Right renal cortex interstitium (tissue), 3 donors: ENCODE data around the gene ZNF211. TPM values are rescaled to one million over a fixed set of nuclear protein-coding genes. Genes with fewer than 3 reads are reported as not detected.

Experiments used
- DNase-seq, 3 donors: peaks; one replicate each; pipeline ENCODE4 v3.0.0-alpha.2; 2013; ENCODE audit warnings: low read depth in 3 of 3, low spot score in 2 of 3
- polyA plus RNA-seq, 3 donors: library from polyadenylated mRNA; unstranded; fragments of 120-200 nt; gene quantifications; one replicate each; pipeline ENCODE4 v1.2.1, GENCODE V29; 2013; ENCODE audit not compliant: insufficient read length in 3 of 3

ZNF211 gene
- polyA plus RNA-seq, 3 donors: 36.7 to 40.3 (median 39.5) TPM

GRCh38 chr19:57653689-57654088 is 20.7 kb downstream of the ZNF211 start:
- DNase-seq: no peak

GRCh38 chr19:57655443-57655842 is 22.5 kb downstream of the ZNF211 start:
- no peak for DNase-seq

GRCh38 chr19:57656346-57656745 is 23.4 kb downstream of the ZNF211 start:
- no peak for DNase-seq

GRCh38 chr19:57664269-57665127 is 31.5 kb downstream of the ZNF211 start:
- peak; percentile 31 to 55 (median 43) for DNase-seq

GRCh38 chr19:57665261-57665806 is 32.4 kb downstream of the ZNF211 start:
- DNase-seq: no peak

DNA sequence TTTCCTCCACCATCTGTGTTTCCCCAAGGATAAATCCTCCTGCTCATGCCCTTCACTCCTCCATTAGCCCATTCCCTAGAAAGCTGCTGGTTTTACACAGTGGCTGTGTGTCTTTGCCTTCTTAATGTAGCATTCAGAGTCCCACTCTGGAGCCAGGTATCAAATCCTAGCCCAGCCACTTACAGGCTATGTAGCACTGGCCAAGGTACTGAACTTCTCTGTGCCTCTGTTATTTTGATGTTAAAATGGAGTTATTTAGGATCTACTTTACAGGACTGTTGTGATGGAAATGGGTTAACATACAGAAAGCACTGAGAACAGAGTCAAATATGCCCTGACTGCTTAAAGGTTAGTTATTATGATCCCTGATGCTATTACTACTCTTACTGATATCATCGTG is 34.3 kb downstream of the ZNF211 start:
- no peak for DNase-seq

DNA sequence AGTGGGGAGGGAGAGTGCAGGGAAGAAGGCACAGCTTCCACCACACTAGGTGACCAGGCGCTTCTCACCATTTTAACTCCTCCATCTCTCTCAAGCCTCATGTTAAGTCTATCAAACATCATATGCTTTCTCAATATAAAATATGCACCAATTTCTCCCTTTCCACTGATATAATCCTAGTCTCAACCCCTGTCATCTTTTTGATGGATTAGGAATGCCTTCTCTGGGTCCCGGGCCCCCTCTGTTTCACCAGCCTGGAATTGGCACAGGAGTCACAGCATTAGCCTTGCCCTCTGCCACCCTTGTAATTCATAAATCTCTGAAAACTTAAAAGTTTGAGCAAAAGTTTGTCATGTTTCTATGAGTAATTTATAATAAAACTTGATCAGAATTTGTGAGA is 35.7 kb downstream of the ZNF211 start, which contains the start of gene ZSCAN4:
Gene ZSCAN4 (plus strand): TSS at position 301 of the 400 bp plus-strand sequence. CDS start 7,211 bp downstream, outside the sequence.
- DNase-seq: no peak

- DNase-seq: no peak
Measured at GRCh38 chr19:57671124-57671895, 38.3 kb downstream of the ZNF211 start.

- DNase-seq: no peak
Measured at GRCh38 chr19:57672466-57672865, 39.5 kb downstream of the ZNF211 start.

- DNase-seq: no peak
Measured at GRCh38 chr19:57675881-57676280, 42.9 kb downstream of the ZNF211 start.

DNA sequence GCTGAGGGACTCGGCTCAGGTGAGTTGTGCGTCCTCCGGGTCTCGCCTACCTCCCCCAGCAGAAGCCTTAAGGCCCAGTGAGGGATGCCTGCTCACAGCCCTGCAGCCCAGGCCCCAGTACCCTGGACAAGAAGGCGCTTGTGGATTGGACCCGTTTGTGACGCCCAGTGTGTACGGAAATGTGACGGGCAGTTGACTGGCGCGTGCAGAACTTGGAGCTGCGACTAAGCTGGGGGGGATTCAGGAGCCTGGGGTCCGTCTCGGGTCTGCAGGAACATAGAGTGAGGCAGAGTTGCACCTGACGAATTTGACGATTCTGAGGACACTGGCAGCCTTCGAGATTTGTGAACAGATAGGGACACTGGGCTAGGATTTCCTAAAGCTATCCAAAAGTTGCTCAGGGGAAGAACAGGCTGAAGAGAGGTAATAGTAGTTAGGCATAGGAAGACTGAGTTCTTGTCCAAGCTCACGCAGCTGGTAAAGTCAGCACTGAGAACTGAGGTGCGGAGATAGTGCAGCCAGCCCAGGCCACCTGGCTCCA is 49.3 kb downstream of the ZNF211 start:
- DNase-seq: no peak

DNA sequence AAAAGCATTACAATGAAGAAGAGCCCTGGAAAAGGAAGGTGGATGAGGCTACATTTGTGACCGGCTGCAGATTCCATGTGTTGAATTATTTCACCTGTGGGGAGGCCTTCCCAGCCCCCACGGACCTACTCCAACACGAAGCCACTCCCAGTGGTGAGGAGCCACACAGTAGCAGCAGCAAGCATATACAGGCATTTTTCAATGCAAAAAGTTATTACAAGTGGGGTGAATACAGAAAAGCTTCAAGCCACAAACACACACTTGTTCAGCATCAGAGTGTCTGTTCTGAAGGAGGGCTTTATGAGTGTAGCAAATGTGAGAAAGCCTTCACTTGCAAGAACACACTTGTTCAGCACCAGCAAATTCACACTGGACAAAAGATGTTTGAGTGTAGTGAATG is 53.8 kb downstream of the ZNF211 start:
- DNase-seq: no peak

DNA sequence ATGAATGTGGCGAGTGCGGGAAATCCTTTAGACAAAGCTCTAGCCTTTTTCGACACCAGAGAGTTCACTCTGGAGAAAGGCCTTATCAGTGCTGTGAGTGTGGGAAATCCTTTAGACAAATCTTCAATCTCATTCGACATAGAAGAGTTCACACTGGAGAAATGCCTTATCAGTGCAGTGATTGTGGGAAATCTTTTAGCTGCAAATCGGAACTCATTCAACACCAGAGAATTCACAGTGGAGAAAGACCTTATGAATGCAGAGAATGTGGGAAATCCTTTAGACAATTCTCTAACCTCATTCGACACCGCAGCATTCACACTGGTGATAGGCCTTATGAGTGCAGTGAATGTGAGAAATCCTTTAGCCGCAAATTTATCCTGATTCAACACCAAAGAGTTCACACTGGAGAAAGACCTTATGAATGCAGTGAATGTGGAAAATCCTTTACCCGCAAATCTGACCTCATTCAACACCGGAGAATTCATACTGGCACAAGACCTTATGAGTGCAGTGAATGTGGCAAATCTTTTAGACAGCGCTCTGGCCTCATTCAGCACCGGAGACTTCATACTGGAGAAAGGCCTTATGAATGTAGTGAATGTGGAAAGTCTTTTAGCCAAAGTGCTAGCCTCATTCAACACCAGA is 54.5 kb downstream of the ZNF211 start:
- no peak for DNase-seq

DNA sequence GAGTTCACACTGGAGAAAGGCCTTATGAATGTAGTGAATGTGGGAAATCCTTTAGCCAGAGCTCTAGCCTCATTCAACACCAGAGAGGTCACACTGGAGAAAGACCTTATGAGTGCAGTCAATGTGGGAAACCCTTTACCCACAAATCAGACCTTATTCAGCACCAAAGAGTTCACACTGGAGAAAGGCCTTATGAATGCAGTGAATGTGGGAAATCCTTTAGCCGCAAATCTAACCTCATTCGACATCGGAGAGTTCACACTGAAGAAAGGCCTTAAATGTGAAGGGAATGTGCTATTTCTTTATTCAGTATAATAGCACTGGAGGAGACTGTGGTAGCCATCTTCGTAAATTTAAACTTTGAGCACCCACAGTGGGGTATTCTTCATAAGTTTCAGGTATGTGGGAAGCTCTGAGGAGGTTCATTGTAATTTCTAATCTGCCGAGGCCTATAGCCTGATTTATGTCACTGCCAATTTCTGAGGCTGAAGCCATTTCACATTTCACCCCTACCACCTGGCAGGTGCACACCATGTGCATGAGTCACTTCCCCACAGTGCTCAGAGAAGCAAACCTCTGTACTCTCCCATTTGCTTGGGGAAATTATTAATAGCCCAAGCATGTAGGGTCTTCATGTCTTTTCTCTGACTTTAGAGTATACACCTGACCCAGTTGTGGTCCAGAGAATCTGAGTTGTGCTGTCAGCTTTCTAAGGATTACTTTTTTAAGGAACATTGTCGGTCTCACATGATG is 55.2 kb downstream of the ZNF211 start:
- no peak for DNase-seq

GRCh38 chr19:57689750-57690149 is 56.8 kb downstream of the ZNF211 start:
- no peak for DNase-seq

Other genes with a start within 250 kb of the ZNF211 start
- 10 to 100 TPM; 18.7 to 24.2 (median 19.2) TPM for gene ZNF548, start 243.3 kb upstream of the ZNF211 start, polyA plus RNA-seq
- 10 to 100 TPM; 11.9 to 13.2 (median 12.0) TPM for gene ZNF17, start 222.0 kb upstream of the ZNF211 start, polyA plus RNA-seq
- gene ZNF749, start 197.8 kb upstream of the ZNF211 start, polyA plus RNA-seq: 10 to 100 TPM; 13.9 to 14.5 (median 14.0) TPM
- 1 to 10 TPM; 2.1 to 3.0 (median 2.4) TPM for gene VN1R1, start 176.0 kb upstream of the ZNF211 start, polyA plus RNA-seq
- 10 to 100 TPM; 20.6 to 23.9 (median 21.3) TPM for gene ZNF772, start 155.6 kb upstream of the ZNF211 start, polyA plus RNA-seq
- gene ZNF419, start 145.4 kb upstream of the ZNF211 start, polyA plus RNA-seq: 10 to 100 TPM; 19.1 to 27.7 (median 19.6) TPM
- 10 to 100 TPM; 12.3 to 16.4 (median 14.0) TPM for gene ZNF773, start 133.2 kb upstream of the ZNF211 start, polyA plus RNA-seq
- 10 to 100 TPM; 13.3 to 14.8 (median 13.3) TPM for gene ZNF549, start 105.8 kb upstream of the ZNF211 start, polyA plus RNA-seq
- gene ZNF550, start 73.3 kb upstream of the ZNF211 start, polyA plus RNA-seq: 10 to 100 TPM; 21.6 to 25.6 (median 23.6) TPM
- gene ZNF416, start 54.3 kb upstream of the ZNF211 start, polyA plus RNA-seq: 10 to 100 TPM; 10.5 to 11.1 (median 10.6) TPM
- gene ZIK1, start 49.0 kb upstream of the ZNF211 start, polyA plus RNA-seq: 10 to 100 TPM; 18.3 to 22.9 (median 21.1) TPM
- 1 to 10 TPM; 3.9 to 4.9 (median 4.9) TPM for gene ZNF530, start 33.3 kb upstream of the ZNF211 start, polyA plus RNA-seq
- gene ZNF134, start 18.9 kb upstream of the ZNF211 start, polyA plus RNA-seq: 10 to 100 TPM; 28.2 to 30.0 (median 28.5) TPM
- under 1 TPM in 1 of 3 donors, not detected in 2; 0.06 TPM for gene ZSCAN4, start 35.8 kb downstream of the ZNF211 start, polyA plus RNA-seq
- gene ZNF551, start 48.8 kb downstream of the ZNF211 start, polyA plus RNA-seq: 10 to 100 TPM; 13.2 to 14.8 (median 13.5) TPM
- gene ZNF154, start 76.0 kb downstream of the ZNF211 start, polyA plus RNA-seq: 10 to 100 TPM; 24.1 to 27.6 (median 27.4) TPM
- 10 to 100 TPM; 20.7 to 21.4 (median 21.3) TPM for gene ZNF671, start 94.5 kb downstream of the ZNF211 start, polyA plus RNA-seq
- 10 to 100 TPM; 34.8 to 41.1 (median 38.1) TPM for gene ZNF776, start 113.6 kb downstream of the ZNF211 start, polyA plus RNA-seq
- gene ZNF586, start 136.5 kb downstream of the ZNF211 start, polyA plus RNA-seq: 10 to 100 TPM; 20.8 to 22.3 (median 20.9) TPM
- gene ZNF552, start 181.7 kb downstream of the ZNF211 start, polyA plus RNA-seq: 10 to 100 TPM; 16.1 to 18.2 (median 17.3) TPM
- 10 to 100 TPM; 14.0 to 15.1 (median 14.0) TPM for gene ZNF587B, start 197.1 kb downstream of the ZNF211 start, polyA plus RNA-seq
- gene ZNF587, start 216.7 kb downstream of the ZNF211 start, polyA plus RNA-seq: 10 to 100 TPM; 18.4 to 24.2 (median 22.7) TPM